T47D (cell line): ENCODE data around the gene LRP11.

Source experiments
- DNase-seq, 2 experiments: peaks; one replicate each; pipeline versions ENCODE4 v3.0.0 to v3.0.0-alpha.2; 2011 to 2012; ENCODE audit warnings: low read depth in 1 of 2, low spot score in 1 of 2
- JUND ChIP-seq: IDR thresholded peaks from 2 replicates; pipeline ENCODE4 v1.6.1; 2012; ENCODE audit warnings: low read depth
- in situ Hi-C: cut with HindIII; loops from 2 replicates; pipeline ENCODE4 v1.10.0; 2016; ENCODE audit warnings: low sequenced_read_pairs, low pct_unique_long_range_greater_than_20kb

LRP11 gene

GRCh38 chr6:149823013-149823412 lies 41.1 kb downstream of the LRP11 start:
- no peak for DNase-seq
- TF ChIP-seq JUND = no peak
- in situ Hi-C loops = no loop called here

GRCh38 chr6:149821492-149821891 lies 42.7 kb downstream of the LRP11 start:
- TF ChIP-seq JUND = no peak
- in situ Hi-C loops = no loop called here
- no peak for DNase-seq

GRCh38 chr6:149820506-149820905 lies 43.7 kb downstream of the LRP11 start:
- DNase-seq = no peak
- in situ Hi-C loops = no loop called here
- no peak for TF ChIP-seq JUND

GRCh38 chr6:149815788-149816187 lies 48.4 kb downstream of the LRP11 start:
- TF ChIP-seq JUND = no peak
- no peak for DNase-seq
- in situ Hi-C loops = no loop called here

- in situ Hi-C loops = no loop called here
- TF ChIP-seq JUND = no peak
- DNase-seq = no peak
Measured at GRCh38 chr6:149813351-149813750, 50.8 kb downstream of the LRP11 start.

- in situ Hi-C loops = no loop called here
- TF ChIP-seq JUND = no peak
- DNase-seq = no peak
Measured at GRCh38 chr6:149809798-149810197, 54.4 kb downstream of the LRP11 start.

- DNase-seq = no peak
- in situ Hi-C loops = no loop called here
- no peak for TF ChIP-seq JUND
Measured at GRCh38 chr6:149806127-149806526, 58.0 kb downstream of the LRP11 start.

- TF ChIP-seq JUND = no peak
- no peak for DNase-seq
- in situ Hi-C loops = no loop called here
Measured at GRCh38 chr6:149783551-149783950, 80.6 kb downstream of the LRP11 start.

- no peak for TF ChIP-seq JUND
- no peak for DNase-seq
- in situ Hi-C loops = no loop called here
Measured at GRCh38 chr6:149782337-149782736, 81.8 kb downstream of the LRP11 start.

GRCh38 chr6:149781715-149782114 lies 82.4 kb downstream of the LRP11 start:
- TF ChIP-seq JUND = no peak
- in situ Hi-C loops = no loop called here
- no peak for DNase-seq

- DNase-seq = no peak
- no peak for TF ChIP-seq JUND
- in situ Hi-C loops = no loop called here
Measured at GRCh38 chr6:149779644-149779963, 84.6 kb downstream of the LRP11 start.

- no peak for TF ChIP-seq JUND
- in situ Hi-C loops = no loop called here
- DNase-seq = no peak
Measured at GRCh38 chr6:149777624-149778023, 86.5 kb downstream of the LRP11 start.

GRCh38 chr6:149771925-149772324 lies 92.2 kb downstream of the LRP11 start:
- no peak for TF ChIP-seq JUND
- in situ Hi-C loops = no loop called here
- DNase-seq = no peak

- TF ChIP-seq JUND = no peak
- in situ Hi-C loops = no loop called here
- no peak for DNase-seq
Measured at GRCh38 chr6:149771185-149771584, 93.0 kb downstream of the LRP11 start.

GRCh38 chr6:149769676-149770075 lies 94.5 kb downstream of the LRP11 start:
- in situ Hi-C loops = no loop called here
- no peak for TF ChIP-seq JUND
- no peak for DNase-seq
